GM12892 (cell line): ENCODE results near the gene ACADM.

ENCODE experiments used
- POLR2A ChIP-seq: IDR thresholded peaks from 2 replicates; pipeline ENCODE4 v1.6.1; 2011; ENCODE audit warnings: low read depth, low read length, control low read depth
- POLR2AphosphoS5 ChIP-seq: IDR thresholded peaks from 2 replicates; pipeline ENCODE4 v1.6.1; 2011; ENCODE audit warnings: low read depth, low read length, control low read depth
- TAF1 ChIP-seq: IDR thresholded peaks from 2 replicates; pipeline ENCODE4 v1.6.1; 2011; ENCODE audit warnings: low read depth, mild to moderate bottlenecking, control low read depth, low read length, borderline replicate concordance

- no peak for TF ChIP-seq TAF1
- no peak for TF ChIP-seq POLR2AphosphoS5
- TF ChIP-seq POLR2A: no peak
Measured at GRCh38 chr1:75770761-75771160, 46.3 kb downstream of the ACADM start.
